Spleen (tissue), 11 donors: ENCODE measurements around the gene LDB1. TPM values are rescaled to one million over a fixed set of nuclear protein-coding genes. Genes with fewer than 3 reads are reported as not detected.

Experiments used
- DNase-seq: peaks from one replicate; pipeline ENCODE4 v3.0.0-alpha.2; 2020
- H3K27ac ChIP-seq, 8 donors: fragments of 200-600 bp; sonication (generic) in 7 of 8; 1 replicate in 4 of 8; 2 replicates in 4 of 8; pipeline versions ENCODE4 v1.5.0 to v1.8.0; 2016 to 2021; ENCODE audit warnings: inconsistent platforms in 4 of 8, mild to moderate bottlenecking in 4 of 8, moderate library complexity in 1 of 8
- H3K27me3 ChIP-seq, 7 donors: fragments of 200-600 bp; sonication (generic) in 6 of 7; replicated peaks in 1 of 7; 1 replicate in 4 of 7; 2 replicates in 3 of 7; pipeline versions ENCODE4 v1.5.0 to v1.8.0; 2016 to 2021; ENCODE audit warnings: inconsistent platforms in 3 of 7, mild to moderate bottlenecking in 1 of 7
- H3K36me3 ChIP-seq, 6 donors: fragments of 200-600 bp; sonication (generic) in 5 of 6; 1 replicate in 4 of 6; 2 replicates in 2 of 6; pipeline versions ENCODE4 v1.5.0 to v1.8.0; 2016 to 2021; ENCODE audit warnings: inconsistent platforms in 2 of 6
- H3K4me1 ChIP-seq, 6 donors: fragments of 200-600 bp; sonication (generic) in 5 of 6; 1 replicate in 3 of 6; 2 replicates in 3 of 6; pipeline versions ENCODE4 v1.5.0 to v1.8.0; 2016 to 2021; ENCODE audit warnings: inconsistent platforms in 3 of 6
- H3K4me3 ChIP-seq, 8 donors: fragments of 200-600 bp; sonication (generic) in 7 of 8; 1 replicate in 4 of 8; 2 replicates in 4 of 8; pipeline versions ENCODE4 v1.5.0 to v1.8.0; 2016 to 2021; ENCODE audit warnings: inconsistent platforms in 4 of 8, mild to moderate bottlenecking in 4 of 8, moderate library complexity in 2 of 8
- H3K9me3 ChIP-seq, 8 donors: fragments of 200-600 bp; sonication (generic) in 7 of 8; 1 replicate in 4 of 8; 2 replicates in 4 of 8; pipeline versions ENCODE4 v1.5.0 to v1.8.0; 2016 to 2021; ENCODE audit warnings: inconsistent platforms in 4 of 8
- POLR2A ChIP-seq, 3 donors: fragments of 450-650 bp; IDR thresholded peaks; one replicate each; pipeline ENCODE4 v1.5.1; 2017; ENCODE audit warnings: antibody characterized with exemption in 3 of 3, mild to moderate bottlenecking in 1 of 3
- POLR2AphosphoS5 ChIP-seq, 3 donors: sonication (generic); formaldehyde crosslinking; IDR thresholded peaks; one replicate each; pipeline ENCODE4 v1.5.1; 2017; ENCODE audit warnings: antibody characterized with exemption in 3 of 3
- WGBS, 5 donors: extraction: QIAGEN DNeasy Blood & Tissue Kit in 3 of 5; methylation state at CpG; one replicate each; pipeline versions ENCODE4 v1.1.5 to v1.1.7; 2013 to 2018; 5-methylcytosine and 5-hydroxymethylcytosine counted together
- intact Hi-C: fragments of 100-400 bp; cut with DNase I; formaldehyde crosslinking; loops from one replicate; pipeline ENCODE4 v1.15.0; 2023; ENCODE audit warnings: low total_unique reads
- polyA plus RNA-seq, 3 donors: library from polyadenylated mRNA; stranded (reverse); fragments of 200-250 nt; gene quantifications; one replicate each; pipeline ENCODE4 v1.2.1, GENCODE V29; 2013
- total RNA-seq, 7 donors: library from RNA; depleted of rRNA in 3 of 7; stranded (reverse); fragments of >200 nt in 3 of 7; fragmentation: NEBNext Ultra II Directional in 4 of 7; extraction: Animal tissue kit (Norgen Biotek cat#: 25700) in 4 of 7; gene quantifications; one replicate each; pipeline versions ENCODE4 v1.1.0 to v1.2.1, GENCODE V29; 2016 to 2021
- TF ChIP-seq, protein P1 (sequence below), 11 experiments: fragments of 200-600 bp in 7 of 11; fragments of 450-650 bp in 4 of 11; sonication (generic) in 4 of 11; IDR thresholded peaks in 8 of 11; conservative IDR thresholded peaks in 3 of 11; 1 replicate in 7 of 11; 2 replicates in 4 of 11; pipeline versions ENCODE4 v1.4.0 to v1.8.0; 2016 to 2021; ENCODE audit warnings: antibody characterized with exemption in 11 of 11, inconsistent platforms in 4 of 11, mild to moderate bottlenecking in 1 of 11
- donor health status: healthy with polysubstance abuse.
- donor health status: DM: no; HTN: no; CAD: no; lungs with moderate emphysema.
- donor health status: DM: no; HTN: no; CAD: no.
- donor health status: Bipolar disorder and iron deficiency.
- donor health status: healthy.
- donor health status: DM: no; HTN: no; CAD: no.
- donor health status: DM: yes; HTN: yes; CAD: no.

LDB1 gene
- total and polyA plus RNA-seq, 10 donors = 22.5 to 89.9 (median 65.1) TPM

- no peak overlapping the region for H3K4me3 ChIP-seq
- H3K4me1 ChIP-seq = peaks cover 4 to 23% (median 17%) of the 10 kb centered on the region in 6 donors
- no peaks in the 10 kb centered on the region for H3K9me3 ChIP-seq
- TF ChIP-seq POLR2A (IDR thresholded peaks at IDR 0.05) = no peak
- TF ChIP-seq, protein P1, sequence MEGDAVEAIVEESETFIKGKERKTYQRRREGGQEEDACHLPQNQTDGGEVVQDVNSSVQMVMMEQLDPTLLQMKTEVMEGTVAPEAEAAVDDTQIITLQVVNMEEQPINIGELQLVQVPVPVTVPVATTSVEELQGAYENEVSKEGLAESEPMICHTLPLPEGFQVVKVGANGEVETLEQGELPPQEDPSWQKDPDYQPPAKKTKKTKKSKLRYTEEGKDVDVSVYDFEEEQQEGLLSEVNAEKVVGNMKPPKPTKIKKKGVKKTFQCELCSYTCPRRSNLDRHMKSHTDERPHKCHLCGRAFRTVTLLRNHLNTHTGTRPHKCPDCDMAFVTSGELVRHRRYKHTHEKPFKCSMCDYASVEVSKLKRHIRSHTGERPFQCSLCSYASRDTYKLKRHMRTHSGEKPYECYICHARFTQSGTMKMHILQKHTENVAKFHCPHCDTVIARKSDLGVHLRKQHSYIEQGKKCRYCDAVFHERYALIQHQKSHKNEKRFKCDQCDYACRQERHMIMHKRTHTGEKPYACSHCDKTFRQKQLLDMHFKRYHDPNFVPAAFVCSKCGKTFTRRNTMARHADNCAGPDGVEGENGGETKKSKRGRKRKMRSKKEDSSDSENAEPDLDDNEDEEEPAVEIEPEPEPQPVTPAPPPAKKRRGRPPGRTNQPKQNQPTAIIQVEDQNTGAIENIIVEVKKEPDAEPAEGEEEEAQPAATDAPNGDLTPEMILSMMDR (IDR thresholded peaks at IDR 0.05 in 8 of 11, conservative IDR thresholded peaks at IDR 0.05 in 3 of 11) = no peak
- DNase-seq = no peak
- H3K27me3 ChIP-seq = no peaks in the 10 kb centered on the region
- WGBS, 5 donors = 87 to 96% (median 90%) methylated on average over 13 of the region's 13 CpGs
- intact Hi-C loops = no loop called here
- peaks cover 0 to 74% (median 54%) of the 10 kb centered on the region in 6 donors for H3K36me3 ChIP-seq
- no peak overlapping the region for H3K27ac ChIP-seq
Observed at GRCh38 chr10:102148275-102148674, 28.1 kb upstream of the LDB1 start.

DNA sequence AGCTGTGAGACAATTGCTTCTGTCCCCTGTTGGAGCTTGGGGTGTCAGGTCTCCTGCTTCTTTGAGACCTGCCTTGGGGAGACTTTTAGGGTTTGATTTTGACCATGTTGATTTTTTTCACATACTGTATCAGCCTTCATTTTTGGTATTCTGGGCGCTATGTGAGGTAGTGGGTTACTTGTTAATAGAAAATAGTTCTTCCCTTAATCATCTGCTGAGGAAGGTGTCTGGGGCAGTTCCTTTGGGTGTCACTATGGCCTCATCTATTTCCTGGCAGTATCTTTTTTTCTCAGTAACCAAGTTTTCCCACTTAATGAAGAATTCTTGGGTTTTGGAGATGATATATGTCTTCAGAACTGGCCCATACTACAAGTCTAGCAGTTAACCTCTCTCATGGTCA is 27.4 kb upstream of the LDB1 start:
- Histone ChIP-seq H3K9me3 (no peaks in the 10 kb centered on the region), H3K27ac (no peak overlapping the region), H3K4me1 (peaks cover 0 to 16% (median 10%) of the 10 kb centered on the region in 6 donors), H3K27me3 (no peaks in the 10 kb centered on the region), H3K4me3 (no peak overlapping the region), H3K36me3 (peaks cover 0 to 81% (median 58%) of the 10 kb centered on the region in 6 donors)
- TF ChIP-seq POLR2AphosphoS5 (IDR thresholded peaks at IDR 0.05) (no peak), POLR2A (IDR thresholded peaks at IDR 0.05) (no peak)
- TF ChIP-seq, protein P1 (IDR thresholded peaks at IDR 0.05 in 8 of 11, conservative IDR thresholded peaks at IDR 0.05 in 3 of 11) = no peak
- intact Hi-C loops = no loop called here
- no peak for DNase-seq
- WGBS, 5 donors = 91 to 100% (median 100%) methylated on average over 1 of the region's 1 CpG

GRCh38 chr10:102146971-102147428 is 26.8 kb upstream of the LDB1 start:
- no peak overlapping the region for H3K4me3 ChIP-seq
- WGBS, 5 donors = 93 to 99% (median 94%) methylated on average over 14 to 17 of the region's 17 CpGs
- peaks cover 0 to 87% (median 58%) of the 10 kb centered on the region in 6 donors for H3K36me3 ChIP-seq
- peak; percentile 1 to 69 (median 22) for TF ChIP-seq POLR2AphosphoS5 (IDR thresholded peaks at IDR 0.05)
- TF ChIP-seq, protein P1 (IDR thresholded peaks at IDR 0.05 in 8 of 11, conservative IDR thresholded peaks at IDR 0.05 in 3 of 11) = no peak
- TF ChIP-seq POLR2A (IDR thresholded peaks at IDR 0.05) = no peak
- no peak for DNase-seq
- intact Hi-C loops = no loop called here
- H3K27ac ChIP-seq = no peak overlapping the region
- peaks cover 0 to 13% (median 7%) of the 10 kb centered on the region in 6 donors for H3K4me1 ChIP-seq
- H3K27me3 ChIP-seq = no peaks in the 10 kb centered on the region
- H3K9me3 ChIP-seq = no peaks in the 10 kb centered on the region

GRCh38 chr10:102141583-102142107 is 21.5 kb upstream of the LDB1 start:
- H3K27ac ChIP-seq = no peak overlapping the region
- H3K36me3 ChIP-seq = peaks cover 3 to 95% (median 69%) of the 10 kb centered on the region in 6 donors
- no peaks in the 10 kb centered on the region for H3K9me3 ChIP-seq
- intact Hi-C loops = no loop called here
- peaks cover 0 to 9% (median 5%) of the 10 kb centered on the region in 6 donors for H3K4me1 ChIP-seq
- TF ChIP-seq POLR2A (IDR thresholded peaks at IDR 0.05) (no peak), POLR2AphosphoS5 (IDR thresholded peaks at IDR 0.05) (peak in 1 of 3 donors; percentile 6)
- TF ChIP-seq, protein P1 (IDR thresholded peaks at IDR 0.05 in 8 of 11, conservative IDR thresholded peaks at IDR 0.05 in 3 of 11) = no peak
- no peaks in the 10 kb centered on the region for H3K27me3 ChIP-seq
- 84 to 94% (median 88%) methylated on average over 3 to 4 of the region's 4 CpGs for WGBS, 5 donors
- no peak for DNase-seq
- no peak overlapping the region for H3K4me3 ChIP-seq
